Measurements from ENCODE around the gene RUNX1. TPM values are rescaled to one million over a fixed set of nuclear protein-coding genes. Genes with fewer than 3 reads are reported as not detected.

RUNX1 gene
- total and polyA plus RNA-seq, 2 of the 13 experiments (the other 11 are each of a cell fraction or from before 2014, with no cell fraction given): 5.4 to 6.4 TPM

- in situ Hi-C loops (cut with HindIII; ENCODE audit: extremely low pct_ligation_motif_present, low pct_unique_long_range_greater_than_20kb): no loop called here
- Histone ChIP-seq H3K79me2 (ENCODE audit: insufficient read depth, low read length) (no peaks in the 10 kb centered on the region), H4K20me1 (ENCODE audit: insufficient read depth, low read length) (no peaks in the 10 kb centered on the region), H3K4me1 (ENCODE audit: insufficient read depth, low read length) (peaks cover 14% of the 10 kb centered on the region), H2AFZ (ENCODE audit: low read length) (no peak overlapping the region), H3K36me3 (replicated peaks in 1 of 2; ENCODE audit: control insufficient read depth in 1 of 2, insufficient read depth in 2 of 2, low read length in 2 of 2) (no peaks in the 10 kb centered on the region), H3K9ac (ENCODE audit: insufficient read depth, low read depth, low read length) (no peak overlapping the region), H3K27me3 (ENCODE audit: control insufficient read depth in 1 of 2, insufficient read depth in 2 of 2, low read length in 2 of 2) (no peaks in the 10 kb centered on the region), H3K4me2 (ENCODE audit: low read depth, low read length) (no peak overlapping the region), H3K27ac (ENCODE audit: extremely low read length, insufficient read depth, low read length) (no peak overlapping the region), H3K4me3 (replicated peaks in 1 of 3; ENCODE audit: insufficient read depth in 1 of 3, low read depth in 2 of 3, low read length in 3 of 3) (no peak overlapping the region), H3K9me3 (ENCODE audit: low read length) (no peaks in the 10 kb centered on the region)
- TF ChIP-seq ZFP62 (CRISPR knock-in tag; IDR thresholded peaks at IDR 0.05) (no peak), CEBPG (CRISPR knock-in tag; IDR thresholded peaks at IDR 0.05) (no peak), THAP11 (CRISPR knock-in tag; IDR thresholded peaks at IDR 0.05) (no peak), ZNF451 (CRISPR knock-in tag; IDR thresholded peaks at IDR 0.05) (no peak), ZNF552 (CRISPR knock-in tag; IDR thresholded peaks at IDR 0.05; ENCODE audit: borderline replicate concordance) (no peak), ARID3A (IDR thresholded peaks at IDR 0.05; ENCODE audit: low read depth, low read length) (no peak), TCF7L2 (IDR thresholded peaks at IDR 0.05; ENCODE audit: low read depth, low read length) (no peak), KLF6 (CRISPR knock-in tag; IDR thresholded peaks at IDR 0.05) (no peak), JUN (CRISPR knock-in tag; IDR thresholded peaks at IDR 0.05) (no peak), KLF15 (CRISPR knock-in tag; IDR thresholded peaks at IDR 0.05; ENCODE audit: borderline replicate concordance) (no peak), NR3C1 (CRISPR knock-in tag; IDR thresholded peaks at IDR 0.05) (no peak), ZNF513 (CRISPR knock-in tag; conservative IDR thresholded peaks at IDR 0.05) (no peak), SIX1 (CRISPR knock-in tag; IDR thresholded peaks at IDR 0.05; ENCODE audit: borderline replicate concordance) (no peak), DDIT3 (CRISPR knock-in tag; IDR thresholded peaks at IDR 0.05) (no peak), ZFP91 (CRISPR knock-in tag; IDR thresholded peaks at IDR 0.05; ENCODE audit: borderline replicate concordance) (no peak)
- ChIA-PET CTCF (ENCODE audit: low intra/inter-chr PET ratio, low total read pairs) (no interaction called here), POLR2A (no interaction called here)
- FAIRE-seq: no peak
- BruUV-seq (replicated peaks): no TSS peak
- intact Hi-C loops (cut with micrococcal nuclease; ENCODE audit: unreplicated experiment): no loop called here
- DNase-seq (ENCODE audit: low spot score): no peak
- no peak for ATAC-seq
Observed at GRCh38 chr21:34921151-34921550, 128.0 kb downstream of the RUNX1 start.

Data from HepG2 (cell line).